Retinal pigment epithelial cell (primary cell): ENCODE data around the gene NDST1.

Experiments
- DNase-seq: peaks from one replicate; pipeline ENCODE4 v3.0.0-alpha.2; 2010; ENCODE audit warnings: low read depth
- H3K4me3 ChIP-seq: 2 replicates; pipeline ENCODE4 v1.5.1; 2011; ENCODE audit warnings: mild to moderate bottlenecking, low read length, control low read depth, moderate library complexity
- CTCF ChIP-seq: conservative IDR thresholded peaks from 2 replicates; pipeline ENCODE4 v1.5.1; 2011; ENCODE audit warnings: low read depth, low read length, control low read depth, inconsistent platforms

NDST1 gene

GRCh38 chr5:150508277-150508640, 328 bp downstream of the NDST1 start:
- TF ChIP-seq CTCF: no peak

DNA sequence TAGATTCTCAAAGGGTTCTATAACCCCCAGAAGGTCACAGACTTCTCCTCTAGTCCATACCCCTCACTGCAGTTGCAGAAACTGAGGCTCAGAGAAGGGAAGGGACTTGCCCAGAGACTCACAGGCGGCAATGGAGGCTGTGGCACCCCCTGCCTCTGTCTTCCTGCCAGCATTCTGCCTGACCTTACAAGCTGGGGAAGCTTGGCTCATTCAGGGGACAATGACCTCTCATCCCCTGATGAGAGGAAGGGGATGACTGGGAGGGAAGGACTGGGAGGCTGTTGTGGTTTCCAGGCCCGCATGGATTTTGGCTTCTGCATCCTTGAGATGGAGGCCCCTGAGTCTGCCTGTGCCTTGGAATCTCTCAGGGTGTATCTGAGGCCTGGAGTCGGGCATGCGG, 897 bp downstream of the NDST1 start:
- DNase-seq: no peak
- H3K4me3 ChIP-seq: no peak overlapping the region
- no peak for TF ChIP-seq CTCF

More at GRCh38 chr5:150508277-150508640, 328 bp downstream of the NDST1 start:
- no peak overlapping the region for H3K4me3 ChIP-seq
- DNase-seq: no peak

GRCh38 chr5:150509992-150510391, 2.1 kb downstream of the NDST1 start:
- H3K4me3 ChIP-seq: no peak overlapping the region
- no peak for TF ChIP-seq CTCF
- no peak for DNase-seq

GRCh38 chr5:150510460-150511263, 2.7 kb downstream of the NDST1 start:
- TF ChIP-seq CTCF: no peak
- no peak for DNase-seq
- no peak overlapping the region for H3K4me3 ChIP-seq

DNA sequence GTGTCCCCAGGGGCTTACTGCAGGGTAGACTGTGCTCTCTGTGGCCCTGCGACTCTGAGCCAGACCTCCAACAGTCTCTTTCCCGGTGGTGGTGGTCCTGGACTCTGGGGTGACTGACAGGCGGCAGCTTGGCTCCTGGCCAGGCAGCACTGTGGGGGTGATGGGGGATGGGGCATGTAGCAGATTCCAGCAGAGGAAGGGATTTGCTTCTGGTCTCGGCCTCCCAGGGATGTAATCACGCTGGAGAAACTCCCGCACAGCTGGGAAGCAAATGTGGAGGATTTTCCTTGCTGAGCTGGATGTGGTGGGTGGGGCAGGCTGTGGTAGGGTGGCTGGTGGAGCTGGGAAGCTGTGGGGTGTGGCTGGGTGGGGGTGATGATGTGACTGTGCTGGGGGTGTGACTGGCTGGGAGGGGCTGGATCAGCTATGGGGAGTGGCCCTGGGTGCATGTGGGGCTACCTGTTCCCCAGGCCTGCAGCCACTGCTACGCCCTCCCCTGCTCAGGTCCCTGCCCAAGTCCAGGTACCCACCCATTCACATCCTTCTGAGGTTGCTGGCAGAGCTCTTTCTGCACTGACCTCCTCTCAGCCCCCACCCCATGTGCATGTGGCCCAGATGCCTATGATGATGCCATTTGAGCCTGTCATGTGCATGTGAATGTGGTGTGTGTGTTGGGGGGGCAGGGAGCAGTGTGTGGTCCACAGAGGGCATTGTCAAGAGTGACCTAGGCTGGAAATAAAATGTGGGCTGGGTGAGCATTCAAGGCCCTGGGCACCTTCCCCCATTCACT, 3.8 kb downstream of the NDST1 start:
- DNase-seq: no peak
- TF ChIP-seq CTCF: no peak
- no peak overlapping the region for H3K4me3 ChIP-seq

DNA sequence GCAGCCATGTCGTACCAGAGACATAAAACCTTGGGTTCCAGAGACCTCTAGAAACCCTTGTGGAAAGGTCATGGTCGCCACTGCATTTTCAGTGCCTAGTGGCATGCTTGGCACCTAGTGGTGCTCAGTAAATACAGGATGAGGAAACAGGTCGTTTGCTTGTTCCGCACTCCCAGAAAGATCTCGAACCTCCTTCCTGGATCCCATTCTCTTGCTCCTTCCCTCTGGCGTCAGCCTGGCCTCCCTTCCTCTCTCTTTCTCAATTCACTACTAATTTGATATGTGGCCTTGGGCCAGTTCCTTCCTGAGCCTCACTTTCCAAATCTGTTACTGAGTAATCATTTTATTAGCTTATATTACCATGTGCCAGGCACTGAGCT, 4.4 kb downstream of the NDST1 start:
- no peak for TF ChIP-seq CTCF
- no peak for DNase-seq
- no peak overlapping the region for H3K4me3 ChIP-seq
